ENCODE data around the gene DTX1.

- no peak for TF ChIP-seq CTCF (optimal IDR thresholded peaks at IDR 0.05 in 1 of 3, IDR thresholded peaks at IDR 0.05 in 1 of 3, conservative IDR thresholded peaks at IDR 0.05 in 1 of 3; ENCODE audit: extremely low read depth in 1 of 3, insufficient read depth in 2 of 3, low read length in 3 of 3)
- TF ChIP-seq EZH2 (IDR thresholded peaks at IDR 0.05; ENCODE audit: low read length) = peak; percentile 75
These were observed 224 bp upstream of the DTX1 start for GRCh38 chr12:113056381-113056630.

Measured in keratinocyte (primary cell).